GM18499 (cell line): ENCODE data around the gene ZNF22.

Source experiments
- ATAC-seq: cut with Tn5 transposase; IDR thresholded peaks from one replicate; pipeline ENCODE4 v1.9.1; 2021; ENCODE audit warnings: moderate number of reproducible peaks; ENCODE audit not compliant: insufficient read depth, unreplicated experiment

Gene ZNF22

DNA sequence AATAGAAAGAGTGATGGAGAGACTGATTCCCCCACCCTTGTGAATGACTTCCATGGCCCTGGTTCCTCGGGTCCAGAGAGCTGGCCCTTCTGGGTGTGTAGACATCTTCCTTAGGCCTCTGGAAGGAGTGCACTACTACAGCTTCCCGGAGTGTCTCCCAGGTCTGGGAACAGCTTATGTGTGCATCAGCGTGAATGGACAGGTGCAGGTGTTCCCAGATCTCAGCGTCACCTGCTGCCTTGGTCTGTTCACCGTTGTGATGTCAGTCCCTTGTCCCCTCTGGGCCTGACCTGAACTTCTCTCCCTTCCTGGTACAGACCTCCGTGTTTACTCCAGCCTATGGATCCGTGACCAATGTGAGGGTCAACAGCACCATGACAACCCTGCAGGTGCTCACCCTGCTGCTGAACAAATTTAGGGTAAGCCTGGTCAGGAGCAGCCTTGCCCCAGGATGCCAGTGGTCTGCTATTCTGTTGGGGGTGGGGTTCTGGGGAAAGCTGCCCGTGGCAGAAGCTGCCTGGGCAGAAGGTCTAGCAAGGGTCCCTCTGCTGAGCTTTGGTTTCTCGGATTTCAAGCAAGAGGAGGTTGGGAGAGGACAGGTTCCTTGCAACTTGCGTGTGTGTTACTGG, 11.7 kb upstream of the ZNF22 start:
- ATAC-seq: no peak

DNA sequence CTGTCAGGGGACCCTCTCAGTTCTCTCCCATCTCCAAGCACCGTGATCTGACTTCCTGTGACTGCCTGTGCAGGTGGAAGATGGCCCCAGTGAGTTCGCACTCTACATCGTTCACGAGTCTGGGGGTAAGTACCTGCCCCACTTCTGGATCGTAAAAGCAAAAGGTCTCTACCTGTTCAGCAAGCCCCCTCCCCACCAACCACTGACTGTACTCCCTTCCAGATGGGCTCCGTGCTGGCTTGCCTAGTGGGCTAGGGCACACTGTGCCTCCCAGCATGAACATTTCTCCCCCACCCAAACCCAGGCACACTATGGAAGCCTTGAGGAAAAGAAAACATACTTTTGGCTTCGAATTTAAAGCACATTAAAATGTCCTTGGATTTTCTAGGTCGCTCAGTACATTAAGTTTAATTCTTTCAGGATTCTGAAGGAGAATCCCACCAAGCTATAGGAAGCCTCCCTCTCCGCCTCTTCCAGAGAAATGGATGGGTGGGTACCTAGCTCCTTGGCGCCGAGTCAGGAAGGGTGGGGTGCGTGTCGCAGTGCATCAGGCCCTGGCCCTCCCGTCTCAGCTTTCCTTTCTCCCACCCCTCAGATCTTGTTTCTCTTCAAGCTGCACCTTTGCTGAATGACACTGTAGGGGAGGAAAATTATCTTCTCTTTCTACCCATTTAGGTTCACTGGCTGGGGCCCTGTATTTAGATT, 11.0 kb upstream of the ZNF22 start:
- ATAC-seq: no peak

DNA sequence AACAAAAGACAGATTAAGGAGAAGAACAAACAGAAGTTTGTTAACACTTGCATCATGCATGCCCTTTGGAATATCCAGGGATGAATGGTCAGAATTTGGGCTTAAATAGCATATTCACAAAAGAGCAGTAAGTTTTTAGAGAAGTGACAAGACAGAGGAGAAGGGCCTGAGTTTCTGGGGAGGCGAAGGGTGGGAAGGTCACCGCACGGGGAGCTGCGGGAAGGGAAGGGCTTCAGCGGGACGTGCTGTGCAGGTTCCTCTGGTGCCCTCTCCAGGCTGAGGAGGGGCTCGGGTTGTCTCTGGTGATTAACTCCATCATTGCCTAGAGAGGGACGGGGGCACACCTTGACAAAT, 10.4 kb upstream of the ZNF22 start:
- no peak for ATAC-seq

GRCh38 chr10:44990965-44991364, 9.8 kb upstream of the ZNF22 start:
- no peak for ATAC-seq

DNA sequence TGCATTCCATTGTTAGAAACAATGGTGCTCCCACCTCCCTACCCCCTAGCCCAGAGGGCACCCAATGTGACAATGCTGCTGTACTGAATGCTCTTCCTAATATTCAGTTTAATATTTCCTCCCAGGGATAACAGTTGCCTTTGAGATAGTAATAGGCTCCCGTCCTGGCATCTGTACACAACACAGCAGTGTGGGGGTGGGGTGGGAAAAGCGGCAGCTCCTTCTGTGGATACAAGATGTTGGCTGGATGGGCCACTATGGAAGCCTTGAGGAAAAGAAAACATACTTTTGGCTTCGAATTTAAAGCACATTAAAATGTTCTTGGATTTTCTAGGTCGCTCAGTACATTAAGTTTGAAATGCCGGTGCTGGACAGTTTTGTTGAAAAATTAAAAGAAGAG, 9.2 kb upstream of the ZNF22 start:
- ATAC-seq: no peak

DNA sequence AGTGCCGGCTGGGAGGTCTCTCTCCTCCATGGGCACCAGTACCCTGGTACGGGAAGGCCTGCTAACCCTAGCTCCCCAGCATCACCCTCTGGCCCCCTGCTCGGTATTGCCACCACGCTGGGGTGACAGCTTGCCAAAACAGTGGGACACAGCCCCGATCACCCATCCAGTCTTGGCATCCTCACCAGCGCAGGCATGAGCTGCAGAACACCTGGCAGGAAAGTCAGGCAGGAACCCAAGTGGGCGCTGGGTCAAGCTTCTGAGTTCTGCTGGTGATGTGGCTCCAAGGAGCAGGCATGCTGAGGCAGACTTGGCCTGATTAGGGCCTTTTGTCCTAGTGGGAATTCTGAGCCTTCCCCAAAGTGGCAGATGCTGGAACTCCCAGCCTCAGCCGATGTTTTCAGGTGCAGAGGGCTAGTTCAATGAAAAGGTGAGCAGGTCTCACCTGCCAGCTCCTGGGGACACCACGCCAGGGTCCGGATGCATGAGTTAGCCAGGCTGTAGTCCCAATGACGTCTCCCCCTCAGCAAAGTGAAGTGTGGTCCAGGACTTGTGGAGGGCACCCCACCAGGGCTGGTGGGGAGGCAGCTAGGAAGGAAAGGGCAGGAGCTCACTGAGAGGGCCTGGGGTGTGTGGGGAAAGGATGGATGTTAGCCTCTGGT, 8.5 kb upstream of the ZNF22 start:
- no peak for ATAC-seq

- ATAC-seq: no peak
Measured at GRCh38 chr10:44992732-44993225, 7.9 kb upstream of the ZNF22 start.

GRCh38 chr10:44993226-44993921, 7.3 kb upstream of the ZNF22 start:
- no peak for ATAC-seq

DNA sequence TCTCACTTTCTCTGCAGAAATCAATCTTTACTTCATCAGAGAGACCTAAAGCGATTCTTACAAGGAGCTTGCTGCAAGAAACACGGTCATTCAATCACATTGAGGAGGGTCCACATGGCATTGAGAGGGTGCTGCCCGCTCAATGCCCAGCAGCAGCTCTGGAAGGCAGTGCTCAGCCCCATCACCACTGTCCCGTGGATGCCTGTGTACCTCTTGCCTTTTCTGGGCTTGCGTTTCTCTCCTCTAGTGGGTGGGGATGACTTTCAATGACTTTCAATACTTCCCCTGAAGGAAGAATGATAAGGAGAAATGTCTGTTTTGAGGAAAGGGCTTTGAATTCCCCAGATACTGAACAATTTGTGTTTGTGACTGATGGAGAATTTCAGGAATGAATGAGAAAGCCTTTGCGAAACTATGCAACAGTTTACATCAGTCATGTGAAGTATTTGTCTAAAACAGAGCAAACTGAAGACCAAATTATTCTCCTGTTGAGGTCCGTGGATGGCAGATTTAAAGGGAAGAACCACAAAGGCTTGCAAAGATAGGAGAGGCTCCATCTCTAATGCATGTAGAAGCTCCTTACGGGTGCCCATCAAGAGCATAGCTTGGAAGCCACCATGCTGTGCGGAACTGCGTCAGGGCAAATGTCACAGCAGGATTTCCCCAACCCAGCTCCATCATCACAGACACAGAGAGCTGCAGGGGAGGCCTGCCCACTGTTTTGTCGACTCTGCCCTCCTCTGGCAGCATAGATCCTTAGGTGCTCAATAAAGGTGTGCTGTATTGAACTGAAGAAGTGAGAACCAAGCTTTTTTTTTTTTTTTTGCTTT, 6.6 kb upstream of the ZNF22 start:
- ATAC-seq: no peak

DNA sequence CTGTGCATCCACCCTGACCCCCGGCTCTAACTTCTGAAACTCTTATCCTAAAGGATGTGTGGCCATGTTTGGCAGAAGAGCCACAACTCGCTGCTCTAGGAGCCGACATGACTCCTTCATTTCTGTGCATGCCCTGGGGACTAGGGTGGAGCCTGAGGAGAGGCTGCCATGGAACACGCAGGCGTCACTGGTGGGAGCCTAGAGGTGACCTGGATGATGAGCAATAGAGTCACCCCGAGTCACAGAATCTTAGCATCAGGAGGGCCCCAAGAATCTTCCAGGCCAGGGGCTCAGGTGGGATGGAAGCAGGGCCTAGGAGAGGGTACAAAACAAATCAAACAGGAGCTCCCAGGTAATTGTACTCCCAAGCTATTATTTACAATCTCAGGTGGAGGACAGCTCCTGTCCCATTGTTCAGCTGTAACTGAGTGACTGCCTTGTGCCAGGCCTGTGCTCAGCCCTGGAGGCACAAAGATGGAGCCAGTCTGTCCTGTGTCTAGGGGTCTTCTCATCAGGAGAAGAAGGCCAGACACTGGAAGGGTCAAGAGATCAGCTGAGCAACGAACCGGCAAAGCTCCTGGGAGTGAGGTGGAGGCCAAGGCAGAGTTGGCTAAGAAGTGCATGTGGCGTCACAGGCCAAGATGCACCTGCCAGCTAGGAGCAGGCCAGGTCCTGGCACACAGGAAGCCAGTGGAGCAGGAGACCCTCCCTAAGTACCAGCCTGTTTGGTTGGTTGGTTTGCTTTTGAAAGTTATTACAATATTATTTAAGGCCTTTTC, 5.8 kb upstream of the ZNF22 start:
- ATAC-seq: no peak

- ATAC-seq: no peak
Measured at GRCh38 chr10:44995581-44995913, 5.2 kb upstream of the ZNF22 start.

- ATAC-seq: no peak
Measured at GRCh38 chr10:44995914-44996669, 4.6 kb upstream of the ZNF22 start.

DNA sequence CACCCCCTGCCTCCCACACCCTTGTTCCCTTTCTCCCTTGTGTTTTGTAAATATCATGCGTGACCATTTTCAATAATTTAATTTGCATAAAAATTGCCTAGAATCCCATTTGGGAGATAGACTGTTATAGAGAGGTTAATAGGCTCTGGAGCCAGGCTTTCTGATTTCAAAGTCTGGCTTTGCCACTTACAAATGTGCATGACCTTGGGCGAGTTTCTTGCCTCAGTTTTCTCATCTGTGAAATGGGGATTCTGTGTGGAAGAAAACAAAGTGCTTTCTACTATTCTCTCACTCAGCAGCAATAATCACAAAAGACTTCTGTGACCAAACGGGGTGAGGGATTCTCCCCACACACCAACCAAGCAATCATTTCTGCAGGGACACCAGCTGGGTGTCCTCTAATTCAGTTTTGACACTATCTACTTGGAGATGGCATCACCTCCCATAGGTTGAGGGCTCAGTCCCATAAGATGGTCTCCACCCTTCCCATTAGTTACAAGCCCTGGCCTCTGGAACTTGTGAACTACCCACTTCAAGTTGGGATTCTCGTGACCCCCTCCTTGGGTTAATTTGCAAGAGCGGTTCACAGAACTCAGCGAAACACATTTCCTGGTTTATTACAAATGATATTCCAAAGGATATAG, 3.5 kb upstream of the ZNF22 start:
- ATAC-seq: no peak

GRCh38 chr10:44998146-44998631, 2.5 kb upstream of the ZNF22 start:
- no peak for ATAC-seq

GRCh38 chr10:45000138-45000751, 478 bp upstream of the ZNF22 start:
- ATAC-seq: no peak

DNA sequence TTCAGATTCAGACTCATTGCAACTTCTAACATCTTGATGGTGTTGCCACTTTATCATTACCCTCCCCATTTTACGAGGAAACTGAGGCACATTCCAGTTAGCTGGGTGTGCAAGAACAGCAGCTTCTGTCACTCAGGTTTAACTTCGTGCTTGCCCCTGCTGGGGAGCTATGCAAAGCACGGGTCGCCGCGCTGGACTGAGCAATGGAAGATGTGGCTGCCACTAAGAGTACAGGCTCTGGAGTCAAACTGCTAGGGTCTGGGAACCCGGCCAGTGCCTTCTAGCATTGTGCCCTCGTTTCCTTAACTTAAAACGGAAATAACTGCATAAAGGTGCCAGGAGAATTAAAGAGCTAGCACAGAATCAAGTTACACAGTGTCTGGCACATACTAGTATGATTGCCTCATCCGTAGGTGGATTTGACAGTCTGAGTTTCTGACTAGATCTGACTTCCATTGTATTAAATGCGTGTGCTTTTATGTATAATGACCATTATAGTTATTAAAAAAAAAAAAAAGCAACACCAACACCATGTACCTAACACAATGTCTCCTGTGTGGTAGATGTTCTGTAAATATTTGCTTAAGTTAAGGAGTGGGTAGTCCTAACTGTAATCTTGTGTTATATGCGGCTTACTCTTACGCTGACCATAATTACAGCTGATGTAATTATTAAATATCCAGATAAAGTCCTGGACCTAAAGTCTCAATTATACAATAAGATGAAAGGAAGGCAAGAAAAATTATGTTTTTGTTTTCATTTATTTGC, 842 bp downstream of the ZNF22 start:
- peak; percentile 61 for ATAC-seq

DNA sequence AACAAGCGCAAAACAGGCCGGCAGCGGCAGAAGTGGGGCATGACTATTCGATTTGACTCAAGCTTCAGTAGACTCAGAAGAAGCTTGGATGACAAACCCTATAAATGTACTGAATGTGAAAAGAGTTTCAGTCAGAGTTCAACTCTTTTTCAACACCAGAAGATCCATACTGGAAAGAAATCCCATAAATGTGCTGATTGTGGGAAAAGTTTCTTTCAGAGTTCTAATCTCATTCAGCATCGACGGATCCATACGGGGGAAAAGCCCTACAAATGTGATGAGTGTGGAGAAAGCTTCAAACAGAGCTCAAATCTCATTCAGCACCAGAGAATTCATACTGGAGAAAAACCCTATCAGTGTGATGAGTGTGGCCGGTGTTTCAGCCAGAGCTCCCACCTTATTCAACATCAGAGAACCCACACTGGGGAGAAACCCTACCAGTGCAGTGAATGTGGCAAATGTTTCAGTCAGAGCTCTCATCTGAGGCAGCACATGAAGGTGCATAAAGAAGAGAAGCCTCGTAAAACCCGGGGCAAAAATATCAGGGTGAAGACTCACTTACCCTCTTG, 2.8 kb downstream of the ZNF22 start:
- no peak for ATAC-seq
